ENCODE results near the gene ECE2. TPM values are rescaled to one million over a fixed set of nuclear protein-coding genes. Genes with fewer than 3 reads are reported as not detected.
A peak's percentile ranks its signal among the peaks of the same experiment; 100 is the strongest.

Gene ECE2
- total and polyA plus RNA-seq, 10 donors = not detected

GRCh38 chr3:184250167-184250828 lies 25.5 kb upstream of the ECE2 start:
- Histone ChIP-seq H3K27me3 (replicated peaks in 1 of 7) (no peaks in the 10 kb centered on the region), H3K9me3 (no peaks in the 10 kb centered on the region), H3K36me3 (peaks cover 0 to 9% (median 4%) of the 10 kb centered on the region in 6 donors), H3K27ac (peak overlapping the region in 7 of 8 donors; percentile 0 to 93 (median 87)), H3K4me1 (peaks cover 4 to 44% (median 26%) of the 10 kb centered on the region in 6 donors), H3K4me3 (peak overlapping the region; percentile 79 to 100 (median 96))
- peak; percentile 93 for DNase-seq
- TF ChIP-seq POLR2A (IDR thresholded peaks at IDR 0.05) = no peak
- no peak for TF ChIP-seq POLR2AphosphoS5 (IDR thresholded peaks at IDR 0.05)
- peak; percentile 68 to 98 (median 91) for TF ChIP-seq CTCF (IDR thresholded peaks at IDR 0.05 in 8 of 11, conservative IDR thresholded peaks at IDR 0.05 in 3 of 11)
- intact Hi-C loops (cut with DNase I; ENCODE audit: low total_unique reads) = loop anchor here (10.0 kb wide), 1 partner anchor 365 kb away; the partner anchor contains the start of gene PARL
- 14% methylated on average over 20 of the region's 20 CpGs for WGBS, 5 donors

GRCh38 chr3:184255291-184256039 lies 20.4 kb upstream of the ECE2 start:
- H3K4me3 ChIP-seq = no peak overlapping the region
- TF ChIP-seq POLR2AphosphoS5 (IDR thresholded peaks at IDR 0.05) (no peak), CTCF (IDR thresholded peaks at IDR 0.05 in 8 of 11, conservative IDR thresholded peaks at IDR 0.05 in 3 of 11) (no peak), POLR2A (IDR thresholded peaks at IDR 0.05) (no peak)
- WGBS, 5 donors = 90 to 96% (median 92%) methylated on average over 3 of the region's 3 CpGs
- peaks cover 0 to 17% (median 2%) of the 10 kb centered on the region in 6 donors for H3K36me3 ChIP-seq
- H3K27me3 ChIP-seq (replicated peaks in 1 of 7) = peaks cover 0 to 23% (median 14%) of the 10 kb centered on the region in 7 donors
- no peak overlapping the region for H3K27ac ChIP-seq
- no peak for DNase-seq
- intact Hi-C loops (cut with DNase I; ENCODE audit: low total_unique reads) = loop anchor here (10.0 kb wide), 1 partner anchor 371 kb away; the partner anchor contains the start of gene PARL
- H3K9me3 ChIP-seq = no peaks in the 10 kb centered on the region
- H3K4me1 ChIP-seq = peaks cover 5 to 17% (median 12%) of the 10 kb centered on the region in 6 donors

GRCh38 chr3:184257083-184257915 lies 18.5 kb upstream of the ECE2 start:
- DNase-seq = no peak
- intact Hi-C loops (cut with DNase I; ENCODE audit: low total_unique reads) = loop anchor here (10.0 kb wide), 1 partner anchor 372 kb away; the partner anchor contains the start of gene PARL

More at GRCh38 chr3:184257083-184257915, 18.5 kb upstream of the ECE2 start:
- Histone ChIP-seq H3K4me1 (peaks cover 14 to 30% (median 26%) of the 10 kb centered on the region in 6 donors), H3K9me3 (no peaks in the 10 kb centered on the region), H3K4me3 (no peak overlapping the region), H3K27me3 (replicated peaks in 1 of 7) (peaks cover 2 to 41% (median 30%) of the 10 kb centered on the region in 7 donors), H3K36me3 (peaks cover 0 to 17% (median 2%) of the 10 kb centered on the region in 6 donors), H3K27ac (no peak overlapping the region)
- 92 to 96% (median 93%) methylated on average over 23 of the region's 23 CpGs for WGBS, 5 donors
- TF ChIP-seq CTCF (IDR thresholded peaks at IDR 0.05 in 8 of 11, conservative IDR thresholded peaks at IDR 0.05 in 3 of 11) = no peak
